ENCODE results near the gene CYP4F8.

- TF ChIP-seq GATA2 (IDR thresholded peaks at IDR 0.05; ENCODE audit: low read depth, low read length) (no peak), GATA3 (IDR thresholded peaks at IDR 0.05; ENCODE audit: low read depth, low read length) (no peak)
Observed at GRCh38 chr19:15666186-15666585, 51.2 kb downstream of the CYP4F8 start.

All from SH-SY5Y (cell line).